ENCODE measurements around the gene DET1.

DET1 gene

DNA sequence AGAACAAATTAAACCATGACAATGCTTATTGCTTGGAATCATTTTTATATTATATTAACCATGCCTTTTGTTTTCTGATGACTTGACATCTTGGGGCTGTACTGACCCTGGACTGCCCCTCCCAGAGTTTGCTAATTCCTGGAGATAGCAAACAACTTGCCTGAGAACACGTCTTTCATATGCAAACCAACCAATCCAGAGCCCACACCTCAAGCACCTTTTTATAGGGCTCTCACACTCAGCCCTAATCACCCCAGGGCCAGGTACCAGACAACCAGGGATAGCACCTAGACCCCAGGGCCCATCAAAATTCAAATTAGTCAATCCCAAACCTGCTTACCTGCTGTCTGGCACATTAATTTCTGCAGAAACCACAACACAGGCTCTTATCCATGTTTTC, 42.0 kb downstream of the DET1 start:
- H3K4me1 ChIP-seq, result peaks cover 7% of the 10 kb centered on the region
- in situ Hi-C loops (cut with MboI; ENCODE audit: low sequenced_read_pairs), result no loop called here
- H3K9me3 ChIP-seq, result no peaks in the 10 kb centered on the region
- peaks cover 14% of the 10 kb centered on the region for H3K36me3 ChIP-seq (replicated peaks)
- H3K4me3 ChIP-seq, result no peak overlapping the region
- no peak for DNase-seq (ENCODE audit: low spot score in 2 of 2)
- no peaks in the 10 kb centered on the region for H3K27me3 ChIP-seq (ENCODE audit: low read depth)

DNA sequence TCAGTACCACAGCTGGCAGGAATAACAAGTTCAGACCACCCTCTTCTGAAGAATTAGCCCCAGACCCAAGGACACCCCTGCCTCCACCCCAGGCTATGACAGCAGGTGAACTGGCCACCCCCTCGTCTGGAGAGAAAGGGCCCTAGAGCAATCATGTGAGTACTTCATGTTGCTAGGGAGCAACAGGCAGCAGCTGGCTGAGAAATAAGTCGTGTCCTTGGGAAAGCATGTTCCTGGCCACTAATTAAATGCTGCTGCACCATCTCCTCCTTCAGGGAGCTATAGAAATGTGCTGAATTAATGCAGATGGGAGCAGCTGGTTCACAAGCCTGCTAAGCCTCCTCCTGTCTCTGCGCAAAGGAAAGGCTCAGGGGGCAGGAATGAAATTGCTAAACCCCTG, 47.5 kb downstream of the DET1 start:
- Histone ChIP-seq H3K27me3 (ENCODE audit: low read depth) (no peaks in the 10 kb centered on the region), H3K4me3 (no peak overlapping the region), H3K9me3 (no peaks in the 10 kb centered on the region), H3K4me1 (no peaks in the 10 kb centered on the region), H3K36me3 (replicated peaks) (no peaks in the 10 kb centered on the region)
- no peak for DNase-seq (ENCODE audit: low spot score in 2 of 2)
- in situ Hi-C loops (cut with MboI; ENCODE audit: low sequenced_read_pairs), result no loop called here

DNA sequence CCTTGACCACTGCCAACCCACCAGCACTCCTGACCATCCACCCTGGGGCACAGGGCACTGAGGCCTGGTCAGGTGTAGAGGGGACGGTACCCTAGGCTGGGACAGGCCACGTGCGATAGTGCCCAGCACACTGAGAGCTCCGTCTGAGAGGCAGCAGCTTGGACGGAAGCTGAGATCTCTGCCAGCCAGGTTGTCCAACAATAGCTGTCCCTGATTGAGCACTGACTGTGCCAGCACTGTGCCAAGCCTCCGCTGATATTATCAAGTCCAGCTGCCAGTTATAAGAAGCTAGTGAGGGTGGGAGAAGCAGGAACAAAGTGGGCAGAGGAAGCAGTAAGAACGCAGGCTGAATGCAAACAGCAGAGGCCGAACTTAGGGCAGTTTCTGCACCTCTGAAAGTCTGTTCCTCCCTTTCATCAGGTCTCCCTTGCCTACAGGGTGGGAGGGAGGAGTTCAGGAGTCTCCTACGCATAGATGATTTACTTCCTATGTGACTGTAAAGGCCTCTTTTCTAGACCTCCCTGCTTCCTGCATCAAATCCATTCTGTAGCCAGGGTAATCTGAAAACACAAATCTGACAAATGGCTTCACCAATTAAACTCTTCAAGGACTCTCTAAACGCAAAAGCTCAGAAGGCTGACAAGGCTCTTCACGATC, 49.2 kb downstream of the DET1 start:
- Histone ChIP-seq H3K4me3 (no peak overlapping the region), H3K9me3 (no peaks in the 10 kb centered on the region), H3K4me1 (no peaks in the 10 kb centered on the region), H3K27me3 (ENCODE audit: low read depth) (no peaks in the 10 kb centered on the region), H3K36me3 (replicated peaks) (peaks cover 2% of the 10 kb centered on the region; the same call in 1 of the 2 replicates)
- no peak for DNase-seq (ENCODE audit: low spot score in 2 of 2)
- in situ Hi-C loops (cut with MboI; ENCODE audit: low sequenced_read_pairs), result no loop called here

DNA sequence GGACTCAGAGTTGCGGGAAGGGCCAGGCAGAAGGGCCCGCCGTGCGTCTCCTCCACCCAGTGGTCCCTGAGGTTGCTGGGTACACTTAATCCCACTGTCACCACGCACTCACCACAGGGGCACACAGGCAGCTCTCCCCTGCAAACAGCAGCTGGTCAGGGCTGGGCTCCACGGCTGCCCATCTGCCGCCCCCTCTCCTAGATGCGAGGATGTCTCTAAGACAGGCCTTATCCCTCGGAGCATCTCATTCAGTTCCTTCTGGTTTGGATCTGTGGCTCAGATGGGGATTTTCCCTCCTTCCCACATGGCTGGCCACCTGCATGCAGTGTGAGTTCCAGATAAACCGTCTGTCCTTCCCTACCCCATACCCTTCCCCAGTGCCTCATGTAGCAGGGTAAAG, 52.6 kb downstream of the DET1 start:
- no peaks in the 10 kb centered on the region for H3K9me3 ChIP-seq
- H3K36me3 ChIP-seq (replicated peaks), result peaks cover 2% of the 10 kb centered on the region; the same call in 1 of the 2 replicates
- in situ Hi-C loops (cut with MboI; ENCODE audit: low sequenced_read_pairs), result no loop called here
- H3K4me3 ChIP-seq, result no peak overlapping the region
- H3K4me1 ChIP-seq, result no peaks in the 10 kb centered on the region
- H3K27me3 ChIP-seq (ENCODE audit: low read depth), result no peaks in the 10 kb centered on the region
- DNase-seq (ENCODE audit: low spot score in 2 of 2), result no peak

- no peaks in the 10 kb centered on the region for H3K27me3 ChIP-seq (ENCODE audit: low read depth)
- in situ Hi-C loops (cut with MboI; ENCODE audit: low sequenced_read_pairs), result no loop called here
- DNase-seq (ENCODE audit: low spot score in 2 of 2), result no peak
Observed at GRCh38 chr15:88491158-88491557, 55.3 kb downstream of the DET1 start.

DNA sequence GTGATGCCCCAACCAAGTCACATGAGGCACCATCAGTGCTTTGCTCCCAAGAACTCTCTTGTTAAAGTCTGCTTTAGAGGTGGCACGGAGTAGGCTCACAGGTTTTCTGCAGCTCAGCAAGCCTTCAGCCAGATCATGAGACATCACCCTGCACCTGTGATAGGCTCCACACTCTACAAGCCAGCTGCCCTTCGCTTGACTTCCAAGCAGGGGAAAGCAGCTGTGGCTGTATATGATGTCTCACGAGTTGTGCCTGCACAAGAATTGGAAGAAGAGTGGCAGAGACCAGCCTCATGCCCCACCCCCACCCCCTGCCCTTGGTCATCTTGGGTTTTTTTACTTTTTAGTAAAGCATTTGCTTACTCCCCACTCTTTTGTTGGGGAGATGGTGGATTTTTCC, 56.4 kb downstream of the DET1 start:
- no peak for DNase-seq (ENCODE audit: low spot score in 2 of 2)
- Histone ChIP-seq H3K4me3 (no peak overlapping the region), H3K36me3 (replicated peaks) (peaks cover 2% of the 10 kb centered on the region; the same call in 1 of the 2 replicates), H3K9me3 (no peaks in the 10 kb centered on the region), H3K27me3 (ENCODE audit: low read depth) (no peaks in the 10 kb centered on the region), H3K4me1 (peaks cover 9% of the 10 kb centered on the region)
- in situ Hi-C loops (cut with MboI; ENCODE audit: low sequenced_read_pairs), result no loop called here

More at GRCh38 chr15:88491158-88491557, 55.3 kb downstream of the DET1 start:
- peaks cover 2% of the 10 kb centered on the region; the same call in 1 of the 2 replicates for H3K36me3 ChIP-seq (replicated peaks)
- peaks cover 4% of the 10 kb centered on the region; the same call in 1 of the 2 replicates for H3K4me1 ChIP-seq
- no peak overlapping the region for H3K4me3 ChIP-seq
- H3K9me3 ChIP-seq, result no peaks in the 10 kb centered on the region

- no peaks in the 10 kb centered on the region for H3K27me3 ChIP-seq (ENCODE audit: low read depth)
- no peaks in the 10 kb centered on the region for H3K9me3 ChIP-seq
- DNase-seq (ENCODE audit: low spot score in 2 of 2), result no peak
- in situ Hi-C loops (cut with MboI; ENCODE audit: low sequenced_read_pairs), result no loop called here
- H3K4me1 ChIP-seq, result peaks cover 15% of the 10 kb centered on the region
- H3K4me3 ChIP-seq, result no peak overlapping the region
- peaks cover 2% of the 10 kb centered on the region; the same call in 1 of the 2 replicates for H3K36me3 ChIP-seq (replicated peaks)
Observed at GRCh38 chr15:88489321-88489720, 57.2 kb downstream of the DET1 start.

DNA sequence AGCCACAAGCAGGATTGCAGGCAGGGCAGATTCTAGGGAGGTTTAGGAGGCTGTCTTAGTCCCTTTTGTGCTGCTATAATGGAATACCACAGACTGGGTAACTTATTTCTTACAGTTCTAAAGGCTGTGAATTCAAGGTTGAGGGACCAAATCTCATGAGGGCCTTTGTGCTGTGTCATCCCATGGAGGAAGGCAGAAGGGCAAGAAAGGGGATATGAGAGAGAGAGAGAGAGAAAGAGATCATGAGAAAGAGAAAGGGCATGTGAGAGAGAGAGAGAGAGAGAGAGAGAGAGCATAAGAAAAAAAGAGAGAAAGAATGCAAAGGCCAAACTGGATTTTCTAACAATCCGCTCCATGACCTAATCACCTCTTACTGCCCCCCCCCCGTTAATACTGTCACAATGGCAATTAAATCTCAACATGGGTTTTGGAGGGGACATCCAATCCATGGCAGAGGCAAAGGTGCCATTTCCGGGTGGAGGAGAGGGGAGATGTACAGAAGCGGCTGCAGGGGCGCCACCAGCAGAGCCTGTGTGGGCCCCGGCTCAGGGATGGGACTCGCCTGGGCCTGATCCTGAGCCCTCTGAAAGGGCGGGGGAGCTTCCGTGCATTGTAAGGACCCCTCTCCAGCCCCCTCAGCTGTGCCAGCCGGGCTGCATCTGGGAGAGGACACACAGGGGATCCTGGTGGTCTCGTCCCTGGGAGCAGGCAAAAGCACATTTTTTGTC, 58.5 kb downstream of the DET1 start:
- in situ Hi-C loops (cut with MboI; ENCODE audit: low sequenced_read_pairs), result no loop called here
- DNase-seq (ENCODE audit: low spot score in 2 of 2), result no peak

GRCh38 chr15:88487178-88487795, 59.2 kb downstream of the DET1 start:
- DNase-seq (ENCODE audit: low spot score in 2 of 2), result no peak
- H3K9me3 ChIP-seq, result no peaks in the 10 kb centered on the region
- peaks cover 23% of the 10 kb centered on the region for H3K4me1 ChIP-seq
- no peaks in the 10 kb centered on the region for H3K36me3 ChIP-seq (replicated peaks)
- in situ Hi-C loops (cut with MboI; ENCODE audit: low sequenced_read_pairs), result no loop called here
- H3K4me3 ChIP-seq, result no peak overlapping the region
- no peaks in the 10 kb centered on the region for H3K27me3 ChIP-seq (ENCODE audit: low read depth)

More for the DNA sequence above, 58.5 kb downstream of the DET1 start:
- Histone ChIP-seq H3K9me3 (no peaks in the 10 kb centered on the region), H3K36me3 (replicated peaks) (no peaks in the 10 kb centered on the region), H3K4me1 (peaks cover 23% of the 10 kb centered on the region), H3K27me3 (ENCODE audit: low read depth) (no peaks in the 10 kb centered on the region), H3K4me3 (no peak overlapping the region)

- Histone ChIP-seq H3K4me1 (peaks cover 23% of the 10 kb centered on the region), H3K4me3 (no peak overlapping the region), H3K27me3 (ENCODE audit: low read depth) (no peaks in the 10 kb centered on the region), H3K36me3 (replicated peaks) (no peaks in the 10 kb centered on the region), H3K9me3 (no peaks in the 10 kb centered on the region)
- in situ Hi-C loops (cut with MboI; ENCODE audit: low sequenced_read_pairs), result no loop called here
- peak; percentile 96 to 100 for DNase-seq (ENCODE audit: low spot score in 2 of 2)
Observed at GRCh38 chr15:88484682-88485331, 61.7 kb downstream of the DET1 start.

GRCh38 chr15:88482263-88482662, 64.2 kb downstream of the DET1 start:
- in situ Hi-C loops (cut with MboI; ENCODE audit: low sequenced_read_pairs), result no loop called here
- Histone ChIP-seq H3K4me1 (peaks cover 19% of the 10 kb centered on the region), H3K36me3 (replicated peaks) (peaks cover 14% of the 10 kb centered on the region), H3K9me3 (no peaks in the 10 kb centered on the region), H3K4me3 (no peak overlapping the region), H3K27me3 (ENCODE audit: low read depth) (no peaks in the 10 kb centered on the region)
- no peak for DNase-seq (ENCODE audit: low spot score in 2 of 2)

DNA sequence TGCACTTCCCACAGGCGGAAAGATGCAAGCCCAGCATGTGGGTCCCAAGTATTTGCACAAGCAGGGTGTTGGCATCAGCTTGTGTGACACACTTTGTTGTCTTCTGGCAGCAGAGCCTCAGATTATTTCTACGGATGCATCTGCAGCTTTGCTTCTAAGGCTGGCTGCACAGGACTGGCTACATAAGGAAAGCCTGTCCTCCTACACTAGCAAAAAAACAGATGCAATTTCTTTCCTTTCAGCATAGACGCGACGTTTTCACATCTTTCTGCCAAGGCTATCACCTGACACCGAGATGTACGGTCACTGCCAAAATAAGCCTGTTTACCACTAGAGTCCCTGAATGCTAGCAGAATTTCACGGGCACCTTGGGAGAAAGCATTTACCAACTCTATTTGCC, 65.5 kb downstream of the DET1 start:
- DNase-seq (ENCODE audit: low spot score in 2 of 2), result no peak
- peaks cover 24% of the 10 kb centered on the region for H3K36me3 ChIP-seq (replicated peaks)
- H3K27me3 ChIP-seq (ENCODE audit: low read depth), result no peaks in the 10 kb centered on the region
- in situ Hi-C loops (cut with MboI; ENCODE audit: low sequenced_read_pairs), result no loop called here
- peaks cover 19% of the 10 kb centered on the region for H3K4me1 ChIP-seq
- H3K9me3 ChIP-seq, result no peaks in the 10 kb centered on the region
- no peak overlapping the region for H3K4me3 ChIP-seq

GRCh38 chr15:88479169-88479568, 67.3 kb downstream of the DET1 start:
- Histone ChIP-seq H3K4me1 (peaks cover 7% of the 10 kb centered on the region), H3K9me3 (no peaks in the 10 kb centered on the region), H3K36me3 (replicated peaks) (peaks cover 27% of the 10 kb centered on the region), H3K27me3 (ENCODE audit: low read depth) (no peaks in the 10 kb centered on the region), H3K4me3 (no peak overlapping the region)
- no peak for DNase-seq (ENCODE audit: low spot score in 2 of 2)
- in situ Hi-C loops (cut with MboI; ENCODE audit: low sequenced_read_pairs), result loop anchor here (5.0 kb wide), 2 partner anchors 63 to 138 kb away; no protein-coding TSS in a partner anchor
